A673 (cell line): Measurements from ENCODE around the gene RAE1.

ENCODE experiments used
- EZH2 ChIP-seq: fragments of 200-600 bp; sonication (generic); IDR thresholded peaks from 2 replicates; pipeline ENCODE4 v1.6.1; 2017; ENCODE audit warnings: borderline replicate concordance, low read depth, mild to moderate bottlenecking, mixed read lengths, antibody characterized with exemption, low read length; ENCODE audit not compliant: poor library complexity, severe bottlenecking
- TF ChIP-seq, protein P1 (sequence below): fragments of 300-800, 200-600 bp; sonication (generic); conservative IDR thresholded peaks from 2 replicates; pipeline ENCODE4 v1.5.1; 2017; ENCODE audit warnings: low read depth, mild to moderate bottlenecking, antibody characterized with exemption, low read length, moderate library complexity, mixed read lengths

GRCh38 chr20:57353351-57353750 lies 2.3 kb downstream of the RAE1 start:
- no peak for TF ChIP-seq EZH2
- TF ChIP-seq, protein P1, sequence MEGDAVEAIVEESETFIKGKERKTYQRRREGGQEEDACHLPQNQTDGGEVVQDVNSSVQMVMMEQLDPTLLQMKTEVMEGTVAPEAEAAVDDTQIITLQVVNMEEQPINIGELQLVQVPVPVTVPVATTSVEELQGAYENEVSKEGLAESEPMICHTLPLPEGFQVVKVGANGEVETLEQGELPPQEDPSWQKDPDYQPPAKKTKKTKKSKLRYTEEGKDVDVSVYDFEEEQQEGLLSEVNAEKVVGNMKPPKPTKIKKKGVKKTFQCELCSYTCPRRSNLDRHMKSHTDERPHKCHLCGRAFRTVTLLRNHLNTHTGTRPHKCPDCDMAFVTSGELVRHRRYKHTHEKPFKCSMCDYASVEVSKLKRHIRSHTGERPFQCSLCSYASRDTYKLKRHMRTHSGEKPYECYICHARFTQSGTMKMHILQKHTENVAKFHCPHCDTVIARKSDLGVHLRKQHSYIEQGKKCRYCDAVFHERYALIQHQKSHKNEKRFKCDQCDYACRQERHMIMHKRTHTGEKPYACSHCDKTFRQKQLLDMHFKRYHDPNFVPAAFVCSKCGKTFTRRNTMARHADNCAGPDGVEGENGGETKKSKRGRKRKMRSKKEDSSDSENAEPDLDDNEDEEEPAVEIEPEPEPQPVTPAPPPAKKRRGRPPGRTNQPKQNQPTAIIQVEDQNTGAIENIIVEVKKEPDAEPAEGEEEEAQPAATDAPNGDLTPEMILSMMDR = no peak
